H1 (cell line): ENCODE results near the gene KIF26A. TPM values are rescaled to one million over a fixed set of nuclear protein-coding genes. Genes with fewer than 3 reads are reported as not detected.

Source experiments
- ASH2L ChIP-seq: fragments of 200-600, 300-600 bp; sonication (generic); IDR thresholded peaks from one replicate; pipeline ENCODE4 v1.7.1; 2017; ENCODE audit warnings: low read length
- ATF3 ChIP-seq: IDR thresholded peaks from 2 replicates; pipeline ENCODE4 v1.6.1; 2011; ENCODE audit warnings: low read depth, mild to moderate bottlenecking, low read length; ENCODE audit not compliant: insufficient read depth
- BCL11A ChIP-seq, 2 experiments: IDR thresholded peaks; one replicate each; pipeline ENCODE4 v1.6.1; 2011; ENCODE audit warnings: low read depth in 2 of 2, low read length in 2 of 2, mild to moderate bottlenecking in 2 of 2
- CHD2 ChIP-seq: IDR thresholded peaks from 2 replicates; pipeline ENCODE4 v1.6.1; 2012; ENCODE audit warnings: low read length, improper control_type of control experiment
- EGR1 ChIP-seq: IDR thresholded peaks from 2 replicates; pipeline ENCODE4 v1.6.1; 2011; ENCODE audit warnings: low read depth, low read length, borderline replicate concordance
- POLR2AphosphoS5 ChIP-seq: IDR thresholded peaks from 2 replicates; pipeline ENCODE4 v1.6.1; 2011; ENCODE audit warnings: low read depth, low read length
- polyA plus RNA-seq, 7 experiments: library from polyadenylated mRNA; depleted of rRNA in 3 of 7; stranded (reverse) in 5 of 7; unstranded in 2 of 7; fragments of >200 nt in 5 of 7; fragments of 200-250 nt in 2 of 7; gene quantifications; 1 replicate in 5 of 7; 2 replicates in 1 of 7; 4 replicates in 1 of 7; pipeline versions ENCODE4 v1.2.1 to v1.2.3, GENCODE V29; 2011 to 2013; ENCODE audit warnings: missing spikeins in 2 of 7, mixed read lengths in 2 of 7
- total RNA-seq: library from RNA; stranded (reverse); fragmentation: NEBNext Ultra II Directional; extraction: Animal tissue kit (Norgen Biotek cat#: 25700); gene quantifications from 2 replicates; pipeline ENCODE4 v1.2.1, GENCODE V29; 2021

KIF26A gene
- total and polyA plus RNA-seq, 2 of the 8 experiments (the other 6 are each of a cell fraction or from before 2014, with no cell fraction given) = 11.5 to 41.6 TPM

GRCh38 chr14:104179126-104179525, 40.7 kb downstream of the KIF26A start (continued):
- TF ChIP-seq EGR1 (no peak), ASH2L (no peak), ATF3 (no peak), CHD2 (no peak), POLR2AphosphoS5 (no peak), BCL11A (IDR thresholded peaks at IDR 0.05; ENCODE audit: low read depth in 2 of 2, low read length in 2 of 2) (no peak)
